Parathyroid adenoma (tissue), 2 donors: ENCODE measurements around the gene C15orf61.
A peak's percentile ranks its signal among the peaks of the same experiment; 100 is the strongest.

Experiments
- H2AFZ ChIP-seq: fragments of 300-600 bp; sonication (generic); one replicate; pipeline ENCODE4 v1.7.0; 2017; ENCODE audit warnings: antibody characterized with exemption, mild to moderate bottlenecking
- H3K27ac ChIP-seq: fragments of 300-600 bp; sonication (generic); one replicate; pipeline ENCODE4 v1.7.0; 2017
- H3K27me3 ChIP-seq: fragments of 300-600 bp; sonication (generic); one replicate; pipeline ENCODE4 v1.7.0; 2017; ENCODE audit warnings: low read length; ENCODE audit not compliant: control insufficient read depth, insufficient read depth
- H3K36me3 ChIP-seq: fragments of 300-600 bp; sonication (generic); one replicate; pipeline ENCODE4 v1.7.0; 2017; ENCODE audit warnings: low read length; ENCODE audit not compliant: control insufficient read depth, insufficient read depth
- H3K4me1 ChIP-seq: fragments of 300-600 bp; sonication (generic); one replicate; pipeline ENCODE4 v1.7.0; 2017; ENCODE audit warnings: control low read depth
- H3K4me2 ChIP-seq: fragments of 300-600 bp; sonication (generic); one replicate; pipeline ENCODE4 v1.7.0; 2017; ENCODE audit warnings: low read length
- H3K4me3 ChIP-seq: fragments of 300-600 bp; sonication (generic); one replicate; pipeline ENCODE4 v1.7.0; 2017; ENCODE audit warnings: low read depth, low read length
- H3K79me2 ChIP-seq: fragments of 300-600 bp; sonication (generic); one replicate; pipeline ENCODE4 v1.7.0; 2017; ENCODE audit warnings: control low read depth
- H3K9ac ChIP-seq: fragments of 300-600 bp; sonication (generic); one replicate; pipeline ENCODE4 v1.7.0; 2017; ENCODE audit warnings: mild to moderate bottlenecking
- H3K9me3 ChIP-seq: fragments of 300-600 bp; sonication (generic); one replicate; pipeline ENCODE4 v1.7.0; 2017; ENCODE audit warnings: low read length; ENCODE audit not compliant: control insufficient read depth
- CTCF ChIP-seq: fragments of 300-600 bp; sonication (generic); IDR thresholded peaks from one replicate; pipeline ENCODE4 v1.7.0; 2017; ENCODE audit warnings: antibody characterized with exemption, mild to moderate bottlenecking
- donor health status: primary hyperparathyroidism.

The C15orf61 gene

DNA sequence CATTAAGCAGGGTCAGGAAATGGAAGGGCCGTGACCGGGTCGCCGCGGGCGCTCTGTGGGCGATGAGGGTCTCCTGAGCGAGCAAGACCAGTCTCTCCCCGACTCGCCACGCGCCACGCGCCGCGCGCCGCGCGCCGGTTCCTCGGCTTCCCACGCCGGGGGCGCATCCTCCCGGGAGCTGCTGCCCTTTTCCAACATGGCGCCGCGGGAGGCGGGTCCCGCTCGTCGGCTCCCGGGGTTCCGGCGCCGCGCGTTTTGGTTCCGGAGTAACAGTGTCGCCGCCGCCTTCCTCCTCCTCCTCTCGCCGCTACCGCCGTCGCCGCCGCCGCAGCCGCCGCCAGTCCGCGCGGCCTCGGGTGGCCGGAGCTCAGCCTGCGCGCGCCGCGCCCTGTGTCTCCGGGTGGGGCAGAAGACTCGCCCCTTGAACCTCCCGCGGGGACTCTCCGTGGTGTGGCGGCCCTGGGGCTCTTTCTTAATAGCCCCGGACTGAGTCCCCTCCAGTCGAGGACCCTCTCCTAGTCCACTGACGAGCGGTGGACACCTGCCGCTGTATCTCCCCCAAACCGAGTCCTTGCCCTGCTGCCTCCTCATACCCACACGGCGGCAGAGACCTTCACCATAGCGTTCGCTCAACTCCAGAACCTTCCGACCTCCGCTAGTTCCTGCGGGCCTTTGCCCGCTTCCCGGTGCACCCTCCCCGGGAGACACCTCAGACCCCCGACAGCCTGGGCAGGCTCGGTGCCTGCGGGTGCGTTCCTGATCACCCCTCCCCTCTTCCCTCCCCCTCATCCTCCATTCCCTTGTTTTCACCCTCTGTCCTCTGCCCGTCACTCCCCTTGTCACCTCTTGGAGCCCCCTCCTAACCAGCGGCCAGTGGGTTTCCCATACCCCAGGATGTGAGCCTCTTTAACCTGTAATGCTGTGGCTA is 21.8 kb downstream of the C15orf61 start, which contains the start of gene MAP2K5:
MAP2K5 (plus strand) TSS at position 284 of the 928 bp plus-strand sequence; CDS start at position 917, 633 bp downstream.
- H3K9me3 ChIP-seq, result no peaks in the 10 kb centered on the region
- peak within 1 kb of the TSS; percentile 80 for H2AFZ ChIP-seq
- H3K4me3 ChIP-seq, result peak within 1 kb of the TSS; percentile 85
- H3K9ac ChIP-seq, result peak within 1 kb of the TSS; percentile 29
- H3K27ac ChIP-seq, result peak within 1 kb of the TSS; percentile 66
- no peaks in the 10 kb centered on the region for H3K4me1 ChIP-seq
- H3K4me2 ChIP-seq, result peak within 1 kb of the TSS; percentile 95
- H3K79me2 ChIP-seq, result no peaks in the 10 kb centered on the region
- H3K36me3 ChIP-seq, result no peaks in the 10 kb centered on the region
- no peak for TF ChIP-seq CTCF
- H3K27me3 ChIP-seq, result no peaks in the 10 kb centered on the region

DNA sequence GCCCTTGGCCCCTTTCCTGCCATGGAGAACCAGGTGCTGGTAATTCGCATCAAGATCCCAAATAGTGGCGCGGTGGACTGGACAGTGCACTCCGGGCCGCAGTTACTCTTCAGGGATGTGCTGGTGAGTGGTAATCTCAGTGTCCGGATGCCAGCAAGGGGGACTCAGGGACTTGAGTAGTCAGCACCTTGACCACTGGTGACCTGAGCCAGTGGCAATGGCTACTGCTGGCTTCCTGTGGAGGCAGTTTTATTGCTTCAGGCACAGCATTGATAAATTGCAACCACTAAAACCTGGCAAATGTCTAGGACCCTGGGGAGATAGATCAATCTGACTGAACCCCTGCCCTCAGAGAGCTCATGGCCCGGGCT is 22.4 kb downstream of the C15orf61 start:
- TF ChIP-seq CTCF, result no peak
- Histone ChIP-seq H3K4me3 (peak overlapping the region; percentile 81), H3K27me3 (no peaks in the 10 kb centered on the region), H3K79me2 (no peaks in the 10 kb centered on the region), H3K27ac (peak overlapping the region; percentile 48), H3K9ac (peak overlapping the region; percentile 29), H2AFZ (peak overlapping the region; percentile 80), H3K36me3 (no peaks in the 10 kb centered on the region), H3K9me3 (no peaks in the 10 kb centered on the region), H3K4me1 (no peaks in the 10 kb centered on the region), H3K4me2 (peak overlapping the region; percentile 95)

DNA sequence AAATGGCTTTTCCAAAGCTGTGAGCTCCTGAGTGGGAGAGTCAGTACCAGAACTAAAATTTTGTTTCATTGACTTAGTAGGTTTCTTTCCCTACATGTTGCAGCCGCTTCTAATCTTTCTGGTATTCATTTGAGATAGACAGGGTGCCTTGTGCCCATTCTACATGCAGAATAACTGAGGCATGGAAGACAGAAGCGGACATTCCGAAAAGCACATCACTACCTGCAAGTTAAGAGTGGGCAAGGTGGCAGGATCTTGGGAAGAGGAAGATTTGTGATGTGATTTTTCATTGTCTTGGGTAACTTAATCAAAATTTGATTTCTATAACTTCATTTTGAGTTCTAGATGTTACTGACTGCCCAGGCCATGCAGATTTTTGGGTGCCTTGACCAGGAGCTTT is 23.5 kb downstream of the C15orf61 start:
- no peaks in the 10 kb centered on the region for H3K36me3 ChIP-seq
- H3K27ac ChIP-seq, result no peak overlapping the region
- no peak overlapping the region for H3K9ac ChIP-seq
- no peaks in the 10 kb centered on the region for H3K9me3 ChIP-seq
- H3K4me1 ChIP-seq, result no peaks in the 10 kb centered on the region
- H3K27me3 ChIP-seq, result no peaks in the 10 kb centered on the region
- H3K4me3 ChIP-seq, result no peak overlapping the region
- TF ChIP-seq CTCF, result no peak
- H2AFZ ChIP-seq, result no peak overlapping the region
- H3K79me2 ChIP-seq, result no peaks in the 10 kb centered on the region
- H3K4me2 ChIP-seq, result no peak overlapping the region

DNA sequence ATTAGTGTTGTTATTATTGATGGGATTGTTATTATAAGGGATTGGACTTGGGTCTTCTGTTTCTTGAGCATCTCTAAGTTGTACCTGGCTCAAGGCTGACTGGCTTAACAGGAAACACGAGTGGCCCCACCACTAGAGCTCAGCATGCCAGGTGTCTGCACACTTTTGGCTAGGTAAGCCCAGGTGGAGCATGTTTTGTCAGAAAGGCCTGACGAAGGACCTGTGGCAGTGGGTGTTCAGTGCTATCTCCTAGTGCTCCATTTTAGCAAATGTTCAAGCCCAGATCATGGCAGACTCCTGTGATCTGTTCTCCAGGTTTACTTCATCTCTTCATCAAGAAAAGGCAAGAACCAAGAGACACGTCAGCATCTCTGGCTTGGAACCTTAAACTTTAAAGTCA is 24.9 kb downstream of the C15orf61 start:
- H3K4me1 ChIP-seq, result peaks cover 2% of the 10 kb centered on the region
- no peak overlapping the region for H3K27ac ChIP-seq
- no peaks in the 10 kb centered on the region for H3K27me3 ChIP-seq
- no peak overlapping the region for H3K4me2 ChIP-seq
- H3K9ac ChIP-seq, result no peak overlapping the region
- no peaks in the 10 kb centered on the region for H3K36me3 ChIP-seq
- no peak overlapping the region for H2AFZ ChIP-seq
- no peaks in the 10 kb centered on the region for H3K9me3 ChIP-seq
- H3K4me3 ChIP-seq, result no peak overlapping the region
- no peaks in the 10 kb centered on the region for H3K79me2 ChIP-seq
- no peak for TF ChIP-seq CTCF

- no peak overlapping the region for H3K9ac ChIP-seq
- peaks cover 2% of the 10 kb centered on the region for H3K4me1 ChIP-seq
- no peak overlapping the region for H3K4me2 ChIP-seq
- no peak overlapping the region for H3K4me3 ChIP-seq
- no peak overlapping the region for H2AFZ ChIP-seq
- no peaks in the 10 kb centered on the region for H3K9me3 ChIP-seq
- no peak for TF ChIP-seq CTCF
- H3K36me3 ChIP-seq, result no peaks in the 10 kb centered on the region
- H3K79me2 ChIP-seq, result no peaks in the 10 kb centered on the region
- H3K27ac ChIP-seq, result no peak overlapping the region
- no peaks in the 10 kb centered on the region for H3K27me3 ChIP-seq
These were observed 26.1 kb downstream of the C15orf61 start for GRCh38 chr15:67547064-67547463.
